ENCODE measurements around the gene ZFHX2. TPM values are rescaled to one million over a fixed set of nuclear protein-coding genes. Genes with fewer than 3 reads are reported as not detected.

ZFHX2 gene
- total and polyA plus RNA-seq, 2 of the 13 experiments (the other 11 are each of a cell fraction or from before 2014, with no cell fraction given), result 0.17 to 0.44 TPM

GRCh38 chr14:23580948-23581281 lies 29.4 kb upstream of the ZFHX2 start (continued):
- TF ChIP-seq ZNF687 (CRISPR knock-in tag; IDR thresholded peaks at IDR 0.05) (peak; percentile 31), SCMH1 (CRISPR knock-in tag; IDR thresholded peaks at IDR 0.05; ENCODE audit: borderline replicate concordance) (no peak), ZNF546 (CRISPR knock-in tag; conservative IDR thresholded peaks at IDR 0.05) (no peak), ZFP91 (CRISPR knock-in tag; IDR thresholded peaks at IDR 0.05; ENCODE audit: borderline replicate concordance) (no peak), ZFP90 (CRISPR knock-in tag; IDR thresholded peaks at IDR 0.05; ENCODE audit: borderline replicate concordance) (no peak), ZNF614 (CRISPR knock-in tag; IDR thresholded peaks at IDR 0.05; ENCODE audit: borderline replicate concordance) (no peak), KMT2A (CRISPR knock-in tag; IDR thresholded peaks at IDR 0.05) (no peak), ZNF550 (CRISPR knock-in tag; IDR thresholded peaks at IDR 0.05; ENCODE audit: borderline replicate concordance) (no peak), ZNF350 (CRISPR knock-in tag; IDR thresholded peaks at IDR 0.05; ENCODE audit: borderline replicate concordance, low read depth) (no peak), NFKB2 (CRISPR knock-in tag; IDR thresholded peaks at IDR 0.05; ENCODE audit: borderline replicate concordance) (no peak), MXD1 (CRISPR knock-in tag; IDR thresholded peaks at IDR 0.05) (no peak), ZNF790 (CRISPR knock-in tag; IDR thresholded peaks at IDR 0.05; ENCODE audit: borderline replicate concordance) (no peak), ZNF230 (CRISPR knock-in tag; IDR thresholded peaks at IDR 0.05) (no peak), TCF7 (IDR thresholded peaks at IDR 0.05; ENCODE audit: low read depth) (no peak), U2AF1 (optimal IDR thresholded peaks at IDR 0.05; ENCODE audit: low read depth, low read length) (no peak), KDM6A (CRISPR knock-in tag; IDR thresholded peaks at IDR 0.05; ENCODE audit: low read depth) (no peak), ZNF605 (CRISPR knock-in tag; IDR thresholded peaks at IDR 0.05) (no peak), ZNF281 (CRISPR knock-in tag; IDR thresholded peaks at IDR 0.05; ENCODE audit: borderline replicate concordance) (peak; percentile 35; the same call in 1 of the 2 replicates), TIGD3 (CRISPR knock-in tag; IDR thresholded peaks at IDR 0.05; ENCODE audit: borderline replicate concordance) (no peak), MAF1 (CRISPR knock-in tag; IDR thresholded peaks at IDR 0.05; ENCODE audit: borderline replicate concordance) (no peak), IRF2 (CRISPR knock-in tag; IDR thresholded peaks at IDR 0.05) (no peak)

All from HepG2 (cell line).